Heart left ventricle (tissue), 16 donors: Measurements from ENCODE around the gene BAIAP2L1. TPM values are rescaled to one million over a fixed set of nuclear protein-coding genes. Genes with fewer than 3 reads are reported as not detected.
"Not testable (repeated sequence)": the region's sequence is repeated elsewhere in the genome, so short reads cannot be mapped to it uniquely, and the experiment has no call there.

Experiments used
- ATAC-seq, 4 donors: fragments of 200-7000 bp; cut with Tn5 transposase; one replicate each; pipeline ENCODE4 v1.9.1; 2020 to 2022; ENCODE audit warnings: moderate library complexity in 4 of 4, mild to moderate bottlenecking in 3 of 4, moderate number of reproducible peaks in 1 of 4
- DNase-seq, 5 donors: peaks; one replicate each; pipeline ENCODE4 v3.0.0-alpha.2; 2020
- H3K27ac ChIP-seq, 12 donors: fragments of 200-600 bp; sonication (generic) in 4 of 12; one replicate each; pipeline versions ENCODE4 v1.5.0 to v1.8.0; 2016 to 2022; ENCODE audit warnings: mild to moderate bottlenecking in 2 of 12
- H3K27me3 ChIP-seq, 9 donors: fragments of 200-600 bp; sonication (generic) in 2 of 9; one replicate each; pipeline versions ENCODE4 v1.5.1 to v1.8.0; 2016 to 2022; ENCODE audit warnings: mild to moderate bottlenecking in 3 of 9
- H3K36me3 ChIP-seq, 9 donors: fragments of 200-600 bp; sonication (generic) in 2 of 9; one replicate each; pipeline versions ENCODE4 v1.5.0 to v1.8.0; 2018 to 2022; ENCODE audit warnings: mild to moderate bottlenecking in 2 of 9
- H3K4me1 ChIP-seq, 12 donors: fragments of 200-600 bp; sonication (generic) in 4 of 12; one replicate each; pipeline versions ENCODE4 v1.5.0 to v1.8.0; 2016 to 2022; ENCODE audit warnings: mild to moderate bottlenecking in 3 of 12
- H3K4me3 ChIP-seq, 12 donors: fragments of 200-600 bp; sonication (generic) in 4 of 12; one replicate each; pipeline versions ENCODE4 v1.5.0 to v1.8.0; 2017 to 2022; ENCODE audit warnings: mild to moderate bottlenecking in 9 of 12, moderate library complexity in 4 of 12
- H3K9me3 ChIP-seq, 12 donors: fragments of 200-600 bp; sonication (generic) in 4 of 12; one replicate each; pipeline versions ENCODE4 v1.5.0 to v1.8.0; 2016 to 2022; ENCODE audit warnings: mild to moderate bottlenecking in 1 of 12
- CTCF ChIP-seq, 12 donors: fragments of 200-600 bp; sonication (generic) in 4 of 12; IDR thresholded peaks; one replicate each; pipeline versions ENCODE4 v1.5.0 to v1.8.0; 2018 to 2022; ENCODE audit warnings: antibody characterized with exemption in 12 of 12, mild to moderate bottlenecking in 5 of 12
- POLR2A ChIP-seq, 2 donors: fragments of 450-650 bp; IDR thresholded peaks; one replicate each; pipeline ENCODE4 v1.6.1; 2017; ENCODE audit warnings: antibody characterized with exemption in 2 of 2, mild to moderate bottlenecking in 2 of 2, moderate library complexity in 2 of 2
- WGBS, 4 donors: extraction: QIAGEN DNeasy Blood & Tissue Kit in 2 of 4; methylation state at CpG; one replicate each; pipeline versions ENCODE4 v1.1.5 to v1.1.7; 2013 to 2018; 5-methylcytosine and 5-hydroxymethylcytosine counted together
- intact Hi-C, 10 donors: fragments of 100-400 bp; cut with DNase I; formaldehyde crosslinking; loops; one replicate each; pipeline versions ENCODE4 v1.11.1 to v1.14.2; 2022
- polyA plus RNA-seq, 2 donors: library from polyadenylated mRNA; stranded (reverse); fragments of 200-250 nt; gene quantifications; one replicate each; pipeline ENCODE4 v1.2.3, GENCODE V29; 2013
- total RNA-seq, 9 donors: library from RNA; depleted of rRNA in 2 of 9; stranded (reverse); fragments of >200 nt in 2 of 9; fragmentation: NEBNext Ultra II Directional in 3 of 9; extraction: Animal tissue kit (Norgen Biotek cat#: 25700) in 3 of 9; gene quantifications; one replicate each; pipeline versions ENCODE4 v1.1.0 to v1.2.4, GENCODE V29; 2016 to 2023
- donor health status: ischemic (EF 13 %, LVEDD 7.1; RV severe dilation, severe dysfunction).
- donor health status: healthy with polysubstance abuse.
- donor health status: DM: no; HTN: yes; CAD: no.
- donor health status: DM: no; HTN: no; CAD: no.
- donor health status: ischemic (EF 25% LVEDD 6.9; RV normal size, moderate dysfunction).
- donor health status: ischemic (EF 25% LVEDD 5.7; RV mildly dilated, moderate dysfunction).
- donor health status: healthy.
- donor health status: DM: yes; HTN: yes; CAD: no.
- donor health status: ischemic (EF 35%, LVEDD 5.7; RV mildly dilated, moderate dysfunction).
- donor health status: nonischemic (EF 11% LVEDD 7.7; RV severe dilation, severe dysfunction).
- donor health status: DM: yes; HTN: yes; CAD: no.
- donor health status: PGD.
- donor health status: ischemic (EF 29% LVEDD 5.4; RV normal size, mild dysfunction).
- donor health status: nonischemic (EF 23%, LVEDD 6.1; RV moderate dilation, normal function).

Gene BAIAP2L1
- total and polyA plus RNA-seq, 11 donors: 0.64 to 2.7 (median 2.1) TPM

- H3K27me3 ChIP-seq: peaks cover 0 to 15% (median 0%) of the 10 kb centered on the region in 9 donors
- peak in 3 of 4 donors; percentile 65 to 70 (median 70) for ATAC-seq
- WGBS, 4 donors: 57 to 73% (median 63%) methylated on average over 7 of the region's 7 CpGs
- H3K4me3 ChIP-seq: no peak overlapping the region
- H3K36me3 ChIP-seq: no peaks in the 10 kb centered on the region
- intact Hi-C loops: no loop called here
- H3K27ac ChIP-seq: no peak overlapping the region
- DNase-seq: peak in 1 of 5 donors; percentile 59
- H3K9me3 ChIP-seq: no peaks in the 10 kb centered on the region
- no peaks in the 10 kb centered on the region for H3K4me1 ChIP-seq
- TF ChIP-seq CTCF (IDR thresholded peaks at IDR 0.05) (no peak), POLR2A (IDR thresholded peaks at IDR 0.05) (no peak)
Observed at GRCh38 chr7:98418636-98419315, 17.9 kb upstream of the BAIAP2L1 start.

GRCh38 chr7:98418271-98418635 lies 17.4 kb upstream of the BAIAP2L1 start:
- Histone ChIP-seq H3K27ac (no peak overlapping the region), H3K4me1 (no peaks in the 10 kb centered on the region), H3K36me3 (no peaks in the 10 kb centered on the region), H3K9me3 (no peaks in the 10 kb centered on the region), H3K27me3 (peaks cover 0 to 15% (median 0%) of the 10 kb centered on the region in 9 donors), H3K4me3 (no peak overlapping the region)
- no peak for TF ChIP-seq POLR2A (IDR thresholded peaks at IDR 0.05)
- TF ChIP-seq CTCF (IDR thresholded peaks at IDR 0.05): no peak
- intact Hi-C loops: no loop called here
- DNase-seq (no peak), ATAC-seq (no peak)
- WGBS, 4 donors: 84 to 92% (median 91%) methylated on average over 7 of the region's 7 CpGs

GRCh38 chr7:98417604-98418270 lies 16.8 kb upstream of the BAIAP2L1 start:
- H3K27ac ChIP-seq, H3K4me1 ChIP-seq, ATAC-seq, intact Hi-C loops, H3K9me3 ChIP-seq, H3K36me3 ChIP-seq, H3K4me3 ChIP-seq, DNase-seq: not testable (repeated sequence)
- 69 to 78% (median 71%) methylated on average over 12 of the region's 12 CpGs for WGBS, 4 donors
- H3K27me3 ChIP-seq: peaks cover 0 to 15% (median 0%) of the 10 kb centered on the region in 9 donors

- no peak for ATAC-seq
- TF ChIP-seq CTCF (IDR thresholded peaks at IDR 0.05): no peak
- TF ChIP-seq POLR2A (IDR thresholded peaks at IDR 0.05): no peak
- no peak for DNase-seq
- H3K27ac ChIP-seq: no peak overlapping the region
- no peaks in the 10 kb centered on the region for H3K4me1 ChIP-seq
- no peaks in the 10 kb centered on the region for H3K9me3 ChIP-seq
- no peak overlapping the region for H3K4me3 ChIP-seq
- 86 to 91% (median 90%) methylated on average over 6 of the region's 6 CpGs for WGBS, 4 donors
- no peaks in the 10 kb centered on the region for H3K36me3 ChIP-seq
- intact Hi-C loops: no loop called here
- H3K27me3 ChIP-seq: peaks cover 0 to 4% (median 0%) of the 10 kb centered on the region in 9 donors
Observed at GRCh38 chr7:98414205-98414900, 13.5 kb upstream of the BAIAP2L1 start.

GRCh38 chr7:98413655-98414054 lies 12.8 kb upstream of the BAIAP2L1 start:
- H3K27me3 ChIP-seq, ATAC-seq, intact Hi-C loops, H3K4me1 ChIP-seq, DNase-seq, H3K4me3 ChIP-seq, H3K36me3 ChIP-seq, H3K9me3 ChIP-seq, H3K27ac ChIP-seq: not testable (repeated sequence)
- WGBS, 4 donors: 88 to 92% (median 91%) methylated on average over 6 of the region's 6 CpGs
